HG02759 (cell line): ENCODE data around the gene FGF6.
"Not testable (repeated sequence)": the region's sequence is repeated elsewhere in the genome, so short reads cannot be mapped to it uniquely, and the experiment has no call there.

Experiments
- ATAC-seq: cut with Tn5 transposase; IDR thresholded peaks from one replicate; pipeline ENCODE4 v1.9.1; 2021; ENCODE audit warnings: mild to moderate bottlenecking, moderate library complexity; ENCODE audit not compliant: unreplicated experiment

FGF6 gene, protein sequence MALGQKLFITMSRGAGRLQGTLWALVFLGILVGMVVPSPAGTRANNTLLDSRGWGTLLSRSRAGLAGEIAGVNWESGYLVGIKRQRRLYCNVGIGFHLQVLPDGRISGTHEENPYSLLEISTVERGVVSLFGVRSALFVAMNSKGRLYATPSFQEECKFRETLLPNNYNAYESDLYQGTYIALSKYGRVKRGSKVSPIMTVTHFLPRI

DNA sequence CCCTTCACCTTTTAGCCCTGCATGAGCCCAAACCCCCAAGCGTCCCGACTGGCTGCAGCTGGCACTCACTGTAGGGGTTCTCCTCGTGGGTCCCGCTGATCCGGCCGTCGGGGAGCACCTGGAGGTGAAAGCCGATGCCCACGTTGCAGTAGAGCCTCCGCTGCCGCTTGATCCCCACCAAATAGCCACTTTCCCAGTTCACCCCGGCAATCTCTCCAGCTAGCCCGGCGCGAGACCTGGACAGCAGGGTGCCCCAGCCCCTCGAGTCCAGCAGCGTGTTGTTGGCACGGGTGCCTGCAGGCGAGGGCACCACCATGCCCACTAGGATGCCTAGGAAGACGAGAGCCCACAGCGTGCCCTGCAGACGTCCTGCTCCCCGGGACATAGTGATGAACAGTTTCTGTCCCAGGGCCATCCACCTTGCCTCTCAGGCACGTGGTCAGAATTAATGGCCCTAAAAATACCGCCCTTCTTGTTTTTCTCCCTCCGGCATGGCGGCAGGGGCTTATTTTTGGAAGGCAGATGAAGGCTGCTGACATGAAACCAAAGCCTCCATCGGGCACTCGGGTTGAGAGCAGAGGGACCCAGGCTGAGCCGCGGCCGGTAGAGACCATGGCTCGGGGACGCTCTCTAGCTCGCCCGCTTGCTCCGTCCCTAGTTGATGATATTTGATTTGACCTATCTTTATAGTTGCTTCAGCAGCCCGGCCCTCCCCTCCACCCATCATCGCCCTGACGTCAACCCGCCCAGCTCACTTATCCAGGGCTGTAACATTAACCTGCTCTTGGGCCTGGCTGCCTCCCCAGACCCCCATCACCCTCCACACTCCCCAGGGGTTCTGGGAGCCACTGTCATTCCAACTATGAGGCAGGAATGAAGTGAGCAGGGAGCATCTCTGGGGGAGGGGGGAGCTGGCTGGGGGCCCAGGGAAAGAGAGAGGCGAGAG is at the start of gene FGF6:
Gene FGF6 (minus strand): TSS at position 660 of the 946 bp plus-strand sequence. CDS start 245 bp downstream, at position 415.
- no peak for ATAC-seq

DNA sequence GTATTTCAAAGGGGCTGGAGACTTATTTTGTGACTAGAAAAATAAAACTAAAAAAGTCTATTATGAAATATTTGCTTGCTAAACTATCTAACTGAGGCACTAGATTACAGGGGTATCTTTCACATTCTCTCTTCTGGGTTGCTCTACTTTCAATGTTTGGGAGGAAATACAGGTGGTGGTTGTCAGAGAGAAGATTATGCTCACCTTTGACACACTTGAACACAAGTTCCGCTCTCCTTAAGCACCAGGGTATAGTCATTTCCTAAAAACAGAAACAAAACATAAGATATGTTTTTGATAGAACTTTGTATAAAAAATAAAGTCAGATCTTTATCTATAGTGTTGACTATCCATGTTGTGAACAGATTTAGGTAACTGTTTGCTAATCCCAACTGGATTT is 45.4 kb upstream of the FGF6 start:
- no peak for ATAC-seq

DNA sequence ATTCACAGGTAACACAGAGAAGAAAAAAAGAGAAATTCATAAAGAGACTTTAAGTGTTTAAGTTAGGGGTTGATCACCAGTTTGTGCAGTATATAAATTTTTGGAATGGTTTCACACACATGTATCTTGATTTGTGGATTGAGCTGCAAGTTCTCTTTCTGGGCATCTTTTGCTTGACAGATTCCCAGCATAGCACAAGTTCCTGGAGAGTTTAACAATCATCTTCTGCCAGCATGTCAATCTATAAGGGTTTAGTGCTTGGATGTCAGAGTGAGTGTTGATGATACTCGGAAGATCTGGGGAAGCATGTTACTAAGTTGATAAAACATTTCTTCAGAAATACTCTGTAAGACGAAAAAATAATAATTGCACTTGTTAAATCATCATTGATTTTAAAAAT is 43.9 kb upstream of the FGF6 start:
- ATAC-seq, result no peak

DNA sequence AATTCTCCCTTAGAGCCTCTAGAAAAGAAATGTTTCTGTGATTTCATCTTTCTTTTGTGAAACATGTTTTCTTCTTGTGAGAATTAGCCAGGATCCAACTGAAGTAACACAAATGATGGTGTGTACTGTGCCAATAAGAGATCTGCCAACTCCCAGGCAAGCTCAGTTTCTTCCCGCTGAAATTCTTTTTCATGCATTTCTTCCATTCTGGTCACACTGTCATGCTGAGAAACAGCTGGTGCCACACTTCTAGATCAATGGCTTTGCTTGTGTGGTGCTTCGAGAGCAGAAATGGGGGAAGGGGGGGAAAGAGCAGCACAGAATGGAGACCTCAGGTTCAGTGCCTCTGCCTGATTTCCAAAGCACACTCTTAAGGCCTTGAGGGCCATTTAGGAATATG is 41.4 kb upstream of the FGF6 start:
- ATAC-seq, result no peak

DNA sequence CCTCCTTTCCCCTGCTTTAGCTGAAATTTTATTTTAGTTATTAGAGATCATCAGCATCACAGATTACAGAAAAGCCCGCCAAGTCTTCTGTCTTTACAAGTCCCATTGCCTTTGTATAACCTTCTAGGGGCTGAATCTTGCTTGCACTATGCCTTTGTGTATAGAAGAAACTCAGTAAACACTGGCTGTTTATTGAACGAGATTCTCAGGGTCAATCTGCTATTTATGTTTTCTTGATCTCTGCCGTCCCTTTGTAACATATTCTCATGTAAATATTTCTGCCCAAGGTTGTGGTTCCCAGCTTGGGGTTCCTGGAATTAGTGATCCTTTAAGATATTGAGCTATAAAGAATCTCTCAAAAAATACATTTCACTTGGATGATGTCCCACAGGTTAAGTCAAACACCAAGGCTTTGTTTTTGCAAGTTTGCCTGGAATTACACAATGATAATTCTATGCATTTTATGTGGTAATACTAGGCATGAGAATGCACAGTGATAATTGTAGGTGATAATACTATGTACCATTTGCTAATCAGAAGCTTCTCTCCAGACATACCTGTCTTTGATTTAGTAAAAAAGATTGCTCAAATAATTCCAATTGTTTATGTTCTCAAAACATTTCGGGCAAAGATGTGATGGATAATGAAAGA is 40.6 kb upstream of the FGF6 start:
- no peak for ATAC-seq

DNA sequence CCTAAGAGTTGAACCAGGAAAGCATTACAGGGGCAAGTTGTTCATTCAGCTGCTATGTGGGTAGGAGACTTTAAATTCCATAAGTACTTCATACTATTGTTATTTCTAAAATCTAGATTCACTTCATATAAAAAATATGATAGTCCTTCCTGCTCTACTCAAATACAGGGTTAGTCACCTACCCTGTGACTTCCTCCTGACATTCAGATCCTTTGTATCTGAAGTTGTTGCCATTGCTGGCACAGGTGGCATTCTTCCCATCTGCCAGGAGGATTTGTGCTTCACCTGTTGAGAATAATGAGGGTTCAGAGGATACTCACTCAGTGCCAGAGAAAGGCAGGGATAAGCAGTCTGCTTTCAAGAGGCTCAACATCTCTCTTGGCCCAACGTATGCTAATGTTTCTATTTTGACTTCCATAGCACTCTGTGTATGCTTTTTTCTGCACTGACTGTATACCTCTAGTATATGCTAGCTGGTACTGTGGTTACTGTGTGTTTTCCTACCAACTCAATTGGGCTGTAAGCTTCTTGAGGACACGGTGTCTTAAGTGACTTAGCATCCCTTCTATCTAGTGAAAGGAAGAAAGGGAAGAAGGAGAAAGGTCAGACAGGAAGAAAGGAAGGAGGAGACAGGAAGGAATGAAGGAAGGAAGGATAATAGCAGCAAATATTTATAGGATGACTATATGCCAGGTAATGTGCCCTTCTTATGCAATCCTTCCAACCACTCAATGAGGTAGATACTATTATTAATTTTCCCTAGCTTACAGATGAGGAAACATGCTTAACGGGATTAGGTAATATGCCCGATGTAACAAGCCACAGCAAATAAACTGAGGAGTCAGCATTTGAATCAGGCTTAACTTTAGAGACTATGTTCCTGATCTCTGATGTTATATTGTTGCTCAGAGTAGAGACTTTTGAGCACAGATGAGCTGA is 38.5 kb upstream of the FGF6 start:
- ATAC-seq, result no peak

DNA sequence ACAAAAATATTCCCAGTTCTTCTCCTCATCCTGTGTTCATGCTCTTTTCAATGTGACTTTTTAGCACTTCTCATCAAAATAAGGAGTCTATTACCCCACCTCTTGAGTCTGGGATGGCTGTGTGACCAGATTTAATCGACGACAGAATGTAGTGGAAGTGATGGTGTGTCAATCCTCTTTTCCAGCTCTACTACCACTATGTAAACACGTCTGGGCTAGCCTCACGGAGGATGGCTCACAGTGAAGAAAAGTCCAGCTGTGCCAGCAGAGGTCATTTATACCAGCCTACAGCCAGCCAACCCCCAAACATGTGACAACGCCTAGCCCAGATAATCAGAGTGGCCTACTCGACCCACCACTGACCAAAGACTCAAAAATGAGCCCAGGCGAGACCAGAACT is 37.3 kb upstream of the FGF6 start:
- ATAC-seq, result no peak

DNA sequence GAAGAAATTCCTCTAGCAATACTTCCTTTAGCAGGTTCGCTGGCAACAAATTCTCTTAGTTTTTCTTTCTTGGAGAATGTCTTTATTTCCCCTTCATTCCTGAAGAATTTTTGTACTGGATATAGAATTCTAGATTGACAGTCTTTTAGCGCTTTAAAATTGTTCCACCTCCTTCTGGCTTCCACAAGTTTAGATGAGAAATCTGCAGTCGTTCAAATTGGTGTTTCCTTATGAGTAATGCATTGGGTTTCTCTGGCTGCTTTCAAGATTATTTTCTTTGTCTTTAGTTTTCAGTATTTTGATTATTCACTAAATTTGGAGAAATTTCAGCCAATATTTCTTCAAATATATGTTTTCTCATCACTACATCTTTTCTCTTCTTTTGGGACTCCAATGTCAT is 33.3 kb upstream of the FGF6 start:
- ATAC-seq, result no peak

DNA sequence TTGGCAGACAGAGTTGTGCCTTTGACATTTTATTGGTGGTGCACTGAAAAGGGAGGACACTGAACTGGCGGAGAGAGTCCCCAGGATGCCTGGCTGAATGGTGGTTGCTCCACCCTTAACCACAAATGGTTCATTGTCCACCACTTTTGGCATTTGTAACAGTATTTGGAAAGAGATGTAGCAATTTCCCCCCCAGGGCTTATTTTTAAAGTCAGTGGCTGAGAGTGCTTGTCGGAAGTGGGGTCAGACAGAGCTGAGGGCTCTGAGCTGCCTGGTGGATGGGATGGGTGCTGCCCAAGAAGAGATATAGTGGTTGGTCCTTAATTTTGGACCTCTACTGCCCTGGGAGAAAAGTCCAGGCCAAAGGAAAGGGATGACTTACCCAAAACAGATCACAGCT is 31.5 kb upstream of the FGF6 start:
- no peak for ATAC-seq

DNA sequence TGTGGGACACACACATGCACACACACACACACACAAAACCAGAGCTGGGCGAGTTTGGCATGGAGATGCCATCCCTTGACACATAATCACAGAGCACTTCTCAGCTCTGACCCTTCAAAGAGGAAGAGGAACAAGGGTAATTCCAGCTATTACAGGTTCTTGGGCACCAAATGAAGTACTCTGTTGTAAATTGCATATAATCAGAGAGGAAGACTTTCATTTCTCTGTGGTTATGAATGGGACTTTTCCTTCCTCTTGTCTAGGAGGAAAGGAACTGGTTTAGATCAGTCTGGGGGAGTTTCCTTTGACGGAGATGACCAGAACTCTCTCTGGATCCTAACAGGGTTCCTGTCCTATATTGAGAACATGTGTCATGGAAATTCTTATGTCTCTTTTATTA is 26.4 kb upstream of the FGF6 start:
- no peak for ATAC-seq

DNA sequence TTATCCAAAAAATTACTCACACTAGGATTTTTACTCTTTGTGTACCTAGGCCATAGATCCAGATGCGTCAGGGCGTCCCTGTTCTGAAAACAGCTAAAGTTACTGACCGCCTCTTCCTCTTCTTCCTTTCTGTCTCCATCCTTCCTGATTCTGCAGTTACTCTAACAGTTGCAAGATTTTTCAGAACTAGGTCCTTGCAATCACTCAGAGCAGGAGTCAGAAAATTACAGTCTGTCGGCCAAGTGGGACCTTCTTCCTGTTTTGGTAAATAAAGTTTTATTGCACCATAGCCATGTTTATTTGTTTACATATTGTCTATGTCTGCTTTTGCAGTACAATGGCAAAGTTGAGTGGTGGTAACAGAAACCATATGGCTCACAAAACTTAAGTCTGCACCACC is 25.6 kb upstream of the FGF6 start:
- ATAC-seq, result no peak

DNA sequence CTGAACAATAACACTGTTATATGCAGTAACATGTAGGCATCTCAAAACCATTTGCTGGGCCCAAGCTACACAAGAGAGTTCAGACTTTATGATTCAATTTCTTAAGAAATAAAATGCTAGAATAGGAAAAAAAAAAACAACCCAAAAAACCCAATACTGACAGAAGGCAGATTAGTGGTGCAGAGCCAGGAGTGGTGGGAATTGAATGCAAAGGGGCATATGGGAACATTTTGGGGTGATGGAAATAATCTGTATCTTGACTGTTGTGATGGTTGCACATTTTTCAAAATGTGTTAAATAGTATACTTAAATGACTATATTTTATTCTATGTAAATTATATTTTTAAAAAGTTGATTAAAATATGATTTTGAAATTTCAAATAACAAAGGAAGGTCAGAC is 23.4 kb upstream of the FGF6 start:
- no peak for ATAC-seq

DNA sequence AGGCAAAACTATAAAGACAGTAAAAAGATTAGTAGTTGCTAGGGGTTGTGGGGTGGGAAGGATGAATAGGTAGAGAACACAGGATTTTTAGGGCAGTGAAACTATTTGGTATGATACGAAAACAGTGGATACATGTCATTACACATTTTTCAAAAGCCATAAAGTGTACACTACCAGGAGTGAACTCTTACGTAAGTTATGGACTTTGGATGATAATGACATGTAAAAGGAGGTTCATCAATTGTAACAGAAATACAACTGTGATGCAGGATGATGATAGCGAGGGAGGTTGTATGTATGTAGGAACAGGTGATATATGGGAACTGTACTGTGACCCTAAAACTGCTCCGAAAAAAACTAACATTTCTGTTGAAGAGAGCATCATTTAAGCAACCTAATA is 15.1 kb upstream of the FGF6 start:
- no peak for ATAC-seq

DNA sequence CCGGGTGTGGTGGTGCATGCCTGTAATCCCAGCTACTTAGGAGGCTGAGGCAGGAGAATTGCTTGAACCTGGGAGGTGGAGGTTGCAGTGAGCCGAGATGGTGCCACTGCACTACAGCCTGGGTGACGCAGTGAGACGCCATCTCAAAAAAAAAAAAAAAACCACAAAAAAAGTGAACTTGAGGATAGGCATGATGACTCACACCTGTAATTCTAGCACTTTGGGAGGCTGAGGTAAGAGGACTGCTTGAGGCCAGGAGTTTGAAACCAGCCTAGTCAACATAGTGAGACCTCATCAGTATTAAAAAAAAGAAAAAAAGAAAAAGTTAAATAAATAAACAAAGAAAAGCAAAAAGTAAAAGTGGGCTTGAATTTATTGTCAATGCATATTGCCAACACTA is 10.2 kb upstream of the FGF6 start:
- not testable (repeated sequence) for ATAC-seq

DNA sequence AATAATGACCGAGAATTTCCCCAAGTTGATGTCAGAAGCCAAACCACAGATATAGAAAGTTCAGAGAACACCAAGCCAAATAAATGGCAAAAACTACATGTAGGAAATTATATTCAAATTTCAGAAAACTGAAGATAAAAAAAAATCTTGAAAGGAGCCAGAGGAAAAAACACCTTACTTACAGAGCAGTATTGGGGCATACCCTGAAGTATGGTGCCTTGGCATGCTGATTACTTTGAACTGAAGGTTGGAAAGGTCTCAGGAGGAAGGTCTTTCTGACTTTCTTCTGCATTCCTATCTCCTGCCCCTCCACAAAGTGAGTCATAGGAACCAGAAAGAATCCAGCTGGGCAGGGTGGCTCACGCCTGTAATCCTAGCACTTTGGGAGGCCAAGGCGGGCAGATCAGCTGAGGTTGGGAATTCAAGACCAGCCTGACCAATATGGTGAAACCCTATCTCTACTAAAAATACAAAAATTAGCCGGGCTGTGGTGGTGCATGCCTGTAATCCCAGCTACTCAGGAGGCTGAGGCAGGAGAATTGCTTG is 8.8 kb upstream of the FGF6 start:
- ATAC-seq, result no peak

DNA sequence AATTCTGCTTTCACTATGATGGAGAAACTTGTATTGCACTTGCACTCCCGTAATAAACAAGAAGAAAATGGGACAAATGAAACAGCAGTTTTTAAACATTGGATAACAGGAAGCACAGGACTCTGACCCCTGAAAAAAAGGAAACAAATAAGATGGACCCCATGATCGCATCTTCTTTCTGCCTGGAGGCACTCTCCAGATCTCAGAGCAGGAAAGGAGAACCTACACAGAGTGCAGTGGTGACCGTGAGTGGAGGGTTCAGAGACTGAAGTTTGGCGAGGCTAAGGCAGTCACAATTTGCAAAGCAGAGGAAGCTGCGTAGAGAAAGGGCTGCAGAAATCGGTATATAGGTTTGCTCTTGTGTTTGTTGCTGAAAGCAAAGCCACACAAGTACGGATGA is 6.1 kb upstream of the FGF6 start:
- no peak for ATAC-seq

DNA sequence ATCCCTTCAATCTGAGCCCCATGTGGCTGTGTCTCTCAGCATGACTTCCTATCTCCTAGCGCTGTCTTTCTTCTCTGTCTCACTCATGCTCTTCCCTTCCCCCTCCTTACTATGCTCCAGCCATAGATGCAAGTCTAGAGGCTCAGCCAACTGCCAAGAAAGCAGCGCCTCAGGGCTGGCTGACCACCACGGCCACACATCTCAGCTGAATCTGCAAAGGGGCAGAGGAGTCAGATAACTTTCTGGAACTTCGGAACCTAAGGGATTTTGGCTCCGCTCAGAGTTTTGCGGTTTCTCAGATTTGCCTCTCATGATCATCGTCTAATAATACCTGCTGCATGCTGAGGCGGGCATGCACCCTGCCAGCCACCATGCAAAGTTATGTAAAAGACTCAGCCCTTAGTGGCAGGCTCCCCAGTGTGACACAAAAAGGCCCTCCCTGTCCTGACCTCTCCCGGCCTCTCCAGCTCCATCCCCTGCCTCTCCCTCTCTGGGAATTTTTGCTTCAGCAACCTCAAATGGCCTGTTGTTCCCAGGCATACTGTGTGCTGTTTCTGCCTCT is 5.0 kb upstream of the FGF6 start:
- ATAC-seq, result no peak

DNA sequence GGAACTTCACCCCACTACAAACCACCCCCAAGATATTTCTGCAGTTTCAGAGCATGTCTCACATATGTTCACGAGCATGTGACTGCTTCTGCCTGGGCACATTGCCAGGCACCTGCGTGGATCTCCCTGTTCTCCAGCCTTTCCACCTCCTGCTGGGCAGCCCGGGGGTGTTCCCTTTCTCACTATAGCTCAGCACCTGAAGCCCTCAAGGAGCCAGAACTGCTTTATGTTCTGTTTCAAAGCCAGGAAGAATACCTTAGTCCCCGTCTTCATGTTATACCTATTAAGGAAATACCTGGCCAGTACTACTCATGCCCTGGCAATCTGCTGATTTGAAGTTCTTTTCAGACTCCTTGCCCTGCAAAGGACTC is 4.2 kb upstream of the FGF6 start:
- ATAC-seq, result no peak

DNA sequence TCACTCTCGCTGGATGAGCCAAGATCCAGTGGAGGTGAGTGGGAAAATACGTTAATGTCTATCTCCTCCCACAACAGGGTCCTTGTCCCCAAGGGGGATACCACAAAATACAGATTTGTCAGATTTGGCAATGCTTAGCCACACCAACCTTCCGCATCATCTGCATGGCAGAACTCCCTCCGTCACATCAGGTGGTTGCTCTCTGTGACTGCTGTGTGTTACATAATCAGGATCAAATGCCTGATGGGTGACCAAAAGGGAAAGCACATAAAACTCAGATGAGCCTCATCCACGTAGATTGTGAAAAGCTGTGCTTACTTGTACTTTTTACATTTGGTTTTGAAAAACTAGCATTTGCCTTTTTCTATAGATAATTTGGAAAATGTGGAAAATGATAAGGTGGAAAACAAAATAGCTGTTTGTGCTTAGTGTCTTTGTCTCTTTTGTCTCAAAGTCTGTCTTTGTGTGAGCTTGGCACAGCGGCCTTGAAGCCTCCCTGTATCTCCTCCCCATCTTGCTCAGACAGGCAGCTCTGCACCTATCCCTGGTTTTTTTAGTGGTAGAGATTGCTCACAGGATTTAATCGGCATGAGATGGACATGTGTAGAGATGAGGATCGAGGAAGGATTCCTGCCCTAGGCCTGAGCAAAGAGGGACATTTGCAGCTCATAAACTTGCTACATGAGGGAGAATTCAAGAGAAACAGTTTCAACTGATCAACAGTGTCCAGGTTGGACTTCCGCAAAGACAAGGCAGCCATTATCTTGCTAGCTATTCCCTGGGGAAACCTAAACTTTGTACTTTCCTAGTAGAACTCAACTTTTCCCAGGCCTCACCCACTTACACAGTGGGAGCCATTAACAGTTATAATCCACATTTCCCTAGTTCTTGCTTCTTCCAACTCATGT is 3.6 kb upstream of the FGF6 start:
- no peak for ATAC-seq
